ENCODE measurements around the gene SEPHS2. TPM values are rescaled to one million over a fixed set of nuclear protein-coding genes. Genes with fewer than 3 reads are reported as not detected.
A peak's percentile ranks its signal among the peaks of the same experiment; 100 is the strongest.

The SEPHS2 gene
- total RNA-seq, 2 donors from 2014 or later: 54.8 to 62.7 TPM

DNA sequence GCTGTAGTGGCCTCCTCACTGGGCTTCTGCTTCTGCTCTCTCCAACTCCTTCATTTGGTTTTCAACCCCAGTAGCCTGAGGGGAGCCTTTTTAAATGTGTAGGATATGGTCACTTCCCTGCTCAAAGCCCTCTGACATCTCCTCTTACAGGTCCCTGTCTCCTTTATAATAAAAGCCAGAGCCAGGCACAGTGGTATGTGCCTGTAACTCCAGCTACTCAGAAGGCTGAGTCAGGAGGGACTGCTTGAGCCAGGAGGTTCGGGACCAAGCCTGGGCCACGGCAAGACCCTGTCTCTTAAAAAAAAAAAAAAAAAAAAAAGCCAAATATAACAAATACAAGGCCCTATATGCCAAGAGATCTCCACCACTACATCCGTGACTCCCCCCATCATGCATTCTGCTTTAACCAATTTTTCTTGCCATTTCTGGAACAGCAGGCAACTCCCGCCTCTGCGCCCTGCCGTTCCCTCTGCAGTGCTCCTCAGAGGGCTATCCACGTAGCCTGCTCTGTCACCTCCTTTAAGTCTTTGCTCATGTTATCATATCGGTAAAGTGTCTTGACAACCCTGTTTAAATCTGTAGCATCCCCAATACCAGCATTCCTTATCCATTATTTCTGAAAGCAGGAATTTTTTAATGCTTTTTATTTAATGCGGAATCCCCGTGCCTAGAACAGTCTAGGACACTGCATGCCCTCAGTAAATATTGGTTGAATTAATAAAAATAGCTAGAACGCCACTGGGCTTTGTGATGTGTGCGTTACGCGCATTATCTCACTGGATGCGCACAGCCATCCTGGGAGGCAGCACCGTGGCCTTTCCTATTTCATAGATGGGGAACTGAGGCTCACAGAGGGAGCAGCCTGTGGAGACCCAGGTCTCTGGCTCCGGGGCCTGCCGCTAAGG, 28.8 kb downstream of the SEPHS2 start:
- ATAC-seq: no peak
- peaks cover 0 to 4% of the 10 kb centered on the region in 2 donors for H3K36me3 Mint-ChIP-seq
- H3K9me3 Mint-ChIP-seq: no peaks in the 10 kb centered on the region
- H3K27ac Mint-ChIP-seq: peak overlapping the region in 1 of 2 donors; percentile 8
- no peak for DNase-seq (ENCODE audit: low spot score in 2 of 2)

DNA sequence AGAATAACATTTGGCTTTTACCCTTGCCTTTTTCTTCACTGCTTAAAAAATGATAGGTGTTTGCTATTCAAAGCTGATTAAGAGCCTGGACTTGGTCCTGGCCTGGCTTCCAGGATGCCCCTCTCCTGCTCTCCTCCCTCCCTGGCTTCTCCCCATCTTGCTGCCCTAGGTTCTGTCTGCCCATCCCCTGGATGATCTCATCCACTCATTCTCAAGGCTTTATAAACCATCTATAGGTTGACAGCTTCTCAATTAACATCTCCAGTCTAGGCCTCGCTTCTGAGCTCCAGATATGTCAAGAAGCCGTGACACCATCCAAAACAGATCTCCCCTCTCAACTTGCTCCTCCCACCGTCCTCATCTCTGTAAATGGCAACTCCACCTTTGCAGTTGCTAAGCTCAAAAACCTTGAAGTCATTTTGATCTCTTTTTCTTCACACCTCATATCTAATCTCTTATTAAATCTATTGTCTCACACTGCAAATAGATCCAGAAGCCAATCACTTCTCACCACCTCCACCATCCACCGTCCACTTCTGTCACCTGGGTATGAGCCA, 29.5 kb downstream of the SEPHS2 start:
- DNase-seq (ENCODE audit: low spot score in 2 of 2): no peak
- H3K27ac Mint-ChIP-seq: no peak overlapping the region
- no peaks in the 10 kb centered on the region for H3K9me3 Mint-ChIP-seq
- no peak for ATAC-seq
- H3K36me3 Mint-ChIP-seq: no peaks in the 10 kb centered on the region

DNA sequence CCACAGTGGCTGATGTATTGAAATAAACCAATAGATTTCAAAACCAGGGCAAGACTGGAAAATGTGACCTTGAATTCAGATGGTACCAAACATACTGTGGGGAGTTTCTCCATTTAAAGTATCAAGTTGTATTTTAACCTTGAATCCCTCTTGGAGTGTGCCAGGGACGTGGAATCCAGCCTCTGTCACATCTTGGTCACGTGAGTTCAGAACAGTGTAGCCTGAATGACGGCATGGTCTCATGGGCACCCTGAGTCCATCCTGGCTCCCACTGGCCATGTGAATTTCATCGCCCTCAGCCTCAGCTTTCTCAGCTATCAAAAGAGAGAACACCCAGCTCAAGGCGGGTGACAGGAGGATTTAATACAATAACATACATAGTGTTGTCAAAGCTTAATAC, 31.5 kb downstream of the SEPHS2 start:
- DNase-seq (ENCODE audit: low spot score in 2 of 2) (no peak), ATAC-seq (no peak)
- Mint-ChIP-seq H3K27ac (no peak overlapping the region), H3K36me3 (no peaks in the 10 kb centered on the region), H3K9me3 (no peaks in the 10 kb centered on the region)

DNA sequence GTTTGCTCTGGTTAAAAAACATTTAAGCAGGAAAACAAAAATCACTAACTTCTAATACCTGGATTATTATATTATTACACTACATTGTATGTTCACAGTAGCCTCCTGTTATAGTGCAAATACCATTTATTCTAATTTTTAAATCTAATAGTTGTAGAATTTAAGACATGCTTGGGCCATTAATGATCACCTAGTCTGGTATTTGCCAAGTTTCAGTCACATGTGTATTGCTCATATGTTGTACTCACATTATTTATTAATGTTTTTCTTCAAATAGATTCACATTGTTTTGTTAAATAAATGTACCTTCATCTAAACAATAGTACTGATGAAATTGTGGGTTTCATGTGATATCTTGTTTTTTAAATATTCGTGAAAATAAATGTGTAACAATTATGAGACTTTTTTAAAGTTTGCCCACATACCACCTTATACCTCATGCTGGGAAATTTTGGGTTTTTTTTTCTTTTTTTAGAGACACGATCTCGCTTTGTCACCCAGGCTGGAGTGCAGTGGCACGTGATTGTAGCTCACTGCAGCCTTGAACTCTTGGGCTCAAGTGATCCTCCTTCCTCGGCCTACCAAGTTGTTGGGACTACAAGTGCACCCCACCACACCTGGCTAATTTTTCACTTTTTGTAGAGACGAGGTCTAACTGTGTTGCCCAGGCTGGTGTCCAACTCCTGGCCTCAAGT, 32.4 kb downstream of the SEPHS2 start:
- no peaks in the 10 kb centered on the region for H3K36me3 Mint-ChIP-seq
- ATAC-seq (no peak), DNase-seq (ENCODE audit: low spot score in 2 of 2) (no peak)
- no peaks in the 10 kb centered on the region for H3K9me3 Mint-ChIP-seq
- H3K27ac Mint-ChIP-seq: peak overlapping the region in 1 of 2 donors; percentile 79

DNA sequence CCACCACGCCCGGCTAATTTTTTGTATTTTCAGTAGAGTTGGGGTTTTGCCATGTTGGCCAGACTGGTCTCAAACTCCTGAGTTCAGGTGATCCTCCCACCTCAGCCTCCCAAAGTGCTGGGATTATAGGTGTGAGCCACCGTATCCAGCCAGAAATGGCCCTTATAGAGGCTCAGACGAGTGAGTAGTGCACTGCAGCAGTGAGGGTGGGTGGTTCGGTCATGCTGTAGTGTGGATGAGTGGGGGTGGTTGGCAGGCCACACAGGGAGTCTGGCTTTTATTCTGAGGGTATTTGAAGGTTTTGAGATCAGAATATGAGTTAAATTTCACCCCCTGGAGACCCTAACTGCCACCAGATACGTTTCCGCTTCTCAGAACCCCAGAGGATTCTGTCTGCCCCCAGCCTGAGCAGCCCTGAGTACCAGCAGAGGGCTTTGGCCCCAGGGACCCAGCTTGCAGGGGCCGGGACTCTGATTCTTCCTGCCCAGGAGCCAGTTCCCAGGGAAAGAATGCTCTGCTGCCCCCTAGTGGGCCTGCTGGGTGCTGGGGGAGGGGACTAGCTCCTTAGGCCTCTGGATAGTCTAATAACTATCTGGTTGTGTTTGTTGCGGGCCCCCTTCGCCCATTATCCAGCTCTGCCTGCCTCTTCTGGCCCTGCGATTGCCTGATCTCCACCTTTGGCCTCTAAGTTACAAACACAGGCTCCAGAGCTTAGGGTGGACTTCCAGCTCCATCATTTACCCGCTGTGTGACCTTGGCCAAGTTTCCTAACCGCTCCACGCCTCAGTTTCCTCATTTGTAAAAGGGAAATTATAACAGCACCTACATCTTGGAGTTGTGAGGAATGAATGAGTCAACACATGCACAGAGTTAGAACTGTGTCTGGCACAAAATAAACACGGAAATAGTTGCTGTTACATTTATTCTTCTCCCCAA, 36.3 kb downstream of the SEPHS2 start:
- DNase-seq (ENCODE audit: low spot score in 2 of 2): peak; percentile 86 to 96
- peak overlapping the region; percentile 36 to 52 for H3K27ac Mint-ChIP-seq

DNA sequence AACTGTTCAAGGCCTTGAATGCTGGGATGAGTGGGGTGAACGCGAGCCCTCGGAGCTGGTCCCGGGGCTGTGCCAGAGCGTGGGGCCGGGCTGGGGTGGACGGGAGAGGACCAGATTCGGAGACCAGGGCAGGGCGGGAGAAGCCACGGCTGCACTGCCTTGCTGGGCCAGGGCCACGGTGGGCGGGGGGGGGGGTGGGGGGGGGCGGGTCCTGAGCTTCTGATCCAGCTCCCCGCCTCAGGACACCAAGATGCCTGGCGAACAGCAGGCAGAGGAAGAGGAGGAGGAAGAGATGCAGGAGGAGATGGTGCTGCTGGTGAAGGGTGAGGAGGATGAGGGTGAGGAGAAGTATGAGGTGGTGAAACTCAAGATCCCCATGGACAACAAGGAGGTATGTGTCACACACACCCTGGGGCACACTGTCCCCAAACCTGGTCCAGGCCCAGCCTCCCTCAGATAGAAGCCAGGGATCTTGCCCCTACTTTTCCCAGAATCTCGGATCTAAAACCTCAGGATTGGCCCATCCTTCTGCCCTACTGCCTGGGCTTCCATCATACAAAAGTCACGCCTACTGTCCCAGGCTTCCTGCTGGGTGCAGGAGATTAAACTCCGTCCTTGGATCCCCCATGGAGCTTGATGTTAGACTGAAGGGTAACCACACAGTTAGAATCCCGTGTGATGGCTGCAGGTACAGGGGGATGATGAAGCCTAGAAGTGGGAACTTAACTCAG, 37.7 kb downstream of the SEPHS2 start:
- ATAC-seq (no peak), DNase-seq (ENCODE audit: low spot score in 2 of 2) (no peak)
- H3K36me3 Mint-ChIP-seq: no peaks in the 10 kb centered on the region
- H3K9me3 Mint-ChIP-seq: no peaks in the 10 kb centered on the region
- H3K27ac Mint-ChIP-seq: peak overlapping the region; percentile 86 to 90

More for the DNA sequence above, 36.3 kb downstream of the SEPHS2 start:
- H3K36me3 Mint-ChIP-seq: no peaks in the 10 kb centered on the region
- peak; percentile 36 to 56 for ATAC-seq
- no peaks in the 10 kb centered on the region for H3K9me3 Mint-ChIP-seq

DNA sequence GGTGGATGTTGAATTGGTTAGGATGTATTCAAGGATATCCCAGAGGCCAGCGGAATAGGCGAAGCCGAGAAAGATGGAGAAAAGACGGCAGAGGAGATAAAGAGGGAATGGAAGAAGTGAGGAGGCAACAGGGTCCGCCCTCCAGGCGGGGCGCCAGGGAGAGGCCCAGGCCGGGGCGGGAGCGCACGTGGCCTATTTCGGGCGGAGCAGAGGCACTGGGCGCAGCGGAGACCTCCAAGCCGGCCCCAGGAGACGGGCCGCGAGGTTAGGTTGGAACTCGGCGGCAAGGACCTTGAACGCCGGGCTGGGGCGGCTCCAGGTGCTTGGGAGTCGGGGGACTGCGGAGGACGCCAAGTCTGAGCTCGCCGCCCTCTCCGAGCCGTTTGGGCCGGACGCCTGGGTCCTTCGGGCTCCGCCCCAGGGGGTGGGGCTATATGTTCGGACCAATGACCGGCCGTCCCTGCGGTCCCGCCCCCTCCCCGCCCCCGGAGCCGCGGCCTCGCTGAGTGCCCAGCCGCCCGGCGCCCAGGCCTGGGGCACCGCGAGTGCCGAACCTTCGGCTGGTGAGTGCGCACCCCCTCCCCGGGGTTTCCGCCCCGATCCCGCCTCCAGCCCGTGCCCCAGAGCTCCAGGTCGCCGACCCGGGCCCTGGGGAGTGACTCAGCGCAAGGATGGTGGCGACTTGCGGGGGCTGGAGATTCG, 38.4 kb downstream of the SEPHS2 start, which contains the start of gene ZNF771:
TSS of gene ZNF771 (plus strand) at position 505 of the 702 bp plus-strand sequence. CDS start 448 bp downstream, outside the sequence.
- H3K27ac Mint-ChIP-seq: peak within 1 kb of the TSS; percentile 86 to 99
- ATAC-seq: peak; percentile 89 to 91
- no peaks in the 10 kb centered on the region for H3K36me3 Mint-ChIP-seq
- DNase-seq (ENCODE audit: low spot score in 2 of 2): peak; percentile 90 to 92
- H3K9me3 Mint-ChIP-seq: no peaks in the 10 kb centered on the region

DNA sequence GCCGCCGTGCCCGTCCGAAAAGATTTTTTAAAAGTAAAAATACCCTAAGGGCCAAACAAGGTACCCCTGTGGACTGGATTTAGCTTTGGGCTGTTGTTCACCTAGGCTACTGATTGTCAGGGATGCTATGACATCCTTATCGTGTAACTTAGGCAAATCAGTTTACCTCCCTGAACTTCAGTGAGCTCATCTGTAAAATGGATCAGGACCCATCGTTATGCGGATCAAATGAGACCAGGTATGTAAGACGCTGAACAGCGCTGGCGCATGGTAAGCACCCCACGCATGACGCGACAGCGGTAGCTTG, 38.9 kb downstream of the SEPHS2 start:
- H3K27ac Mint-ChIP-seq: peak overlapping the region; percentile 86 to 99
- ATAC-seq (peak in 1 of 2 donors; percentile 18), DNase-seq (ENCODE audit: low spot score in 2 of 2) (no peak)
- no peaks in the 10 kb centered on the region for H3K9me3 Mint-ChIP-seq
- H3K36me3 Mint-ChIP-seq: no peaks in the 10 kb centered on the region

DNA sequence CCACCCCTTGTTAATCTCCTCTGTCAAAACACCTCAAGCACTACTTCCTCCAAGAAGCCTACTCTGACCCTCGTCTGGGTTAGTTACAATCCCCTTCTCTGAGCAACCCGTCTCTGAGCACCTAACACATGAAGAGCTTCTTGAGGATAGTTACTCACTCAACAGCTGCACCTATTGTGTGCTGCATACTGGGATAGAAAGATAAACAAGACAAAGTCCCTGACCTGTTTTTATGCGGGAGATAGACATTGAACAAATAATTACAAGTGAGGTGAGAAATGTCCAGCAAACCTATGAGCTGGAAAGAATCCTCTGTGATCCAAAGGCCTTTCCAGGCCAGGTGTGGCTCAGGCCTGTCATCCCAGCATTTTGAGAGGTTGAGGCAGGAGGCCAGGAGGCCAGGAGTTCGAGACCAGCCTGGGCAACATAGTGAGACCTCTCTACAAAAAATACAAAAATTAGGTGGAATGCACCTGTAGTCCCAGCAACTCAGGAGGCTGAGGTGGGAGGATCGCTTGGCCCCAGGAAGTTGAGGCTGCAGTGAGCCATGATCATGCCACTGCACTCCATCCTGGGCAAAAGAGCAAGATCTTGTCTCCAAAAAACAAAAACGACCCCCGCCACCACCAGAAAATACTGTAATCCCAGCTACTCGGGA, 43.8 kb downstream of the SEPHS2 start:
- Mint-ChIP-seq H3K9me3 (no peaks in the 10 kb centered on the region), H3K27ac (peak overlapping the region in 1 of 2 donors; percentile 79), H3K36me3 (peaks cover 4 to 5% of the 10 kb centered on the region in 2 donors)
- no peak for ATAC-seq
- DNase-seq (ENCODE audit: low spot score in 2 of 2): no peak

DNA sequence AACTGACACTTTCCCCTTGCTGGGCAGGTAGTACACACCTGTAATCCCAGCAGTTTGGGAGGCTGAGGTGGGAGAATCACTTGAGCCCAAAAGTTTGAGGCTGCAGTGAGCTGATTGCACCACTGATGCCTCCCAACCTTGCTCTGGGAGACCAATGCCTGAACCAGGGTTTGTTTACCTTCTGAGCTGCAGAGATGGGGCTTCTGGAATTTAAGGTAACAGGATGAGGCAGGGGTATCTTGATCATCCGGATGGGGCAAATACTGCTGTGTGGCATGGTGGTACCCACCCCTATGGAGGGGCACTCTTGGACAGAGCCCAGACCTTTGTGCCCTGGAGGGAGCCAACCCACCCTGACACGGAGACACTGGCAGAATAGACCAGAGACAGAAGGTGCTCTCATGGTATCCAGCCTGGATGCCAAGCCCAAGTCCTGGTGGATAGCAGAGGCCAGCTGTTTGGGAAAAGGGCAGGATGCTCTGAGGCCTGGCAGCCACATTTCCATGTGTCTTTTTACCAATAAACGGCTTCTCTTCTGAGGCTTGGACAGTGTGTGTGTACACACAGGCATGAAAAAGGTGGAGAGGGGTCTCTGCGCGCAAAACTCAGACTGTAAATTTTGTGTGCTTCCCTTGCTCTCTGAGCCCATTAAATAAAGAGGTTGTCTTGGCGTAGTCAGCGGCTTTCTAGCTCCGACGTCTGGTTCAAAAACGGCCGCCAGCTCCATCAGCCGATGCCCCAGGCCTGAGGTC, 46.1 kb downstream of the SEPHS2 start:
- no peak for ATAC-seq

DNA sequence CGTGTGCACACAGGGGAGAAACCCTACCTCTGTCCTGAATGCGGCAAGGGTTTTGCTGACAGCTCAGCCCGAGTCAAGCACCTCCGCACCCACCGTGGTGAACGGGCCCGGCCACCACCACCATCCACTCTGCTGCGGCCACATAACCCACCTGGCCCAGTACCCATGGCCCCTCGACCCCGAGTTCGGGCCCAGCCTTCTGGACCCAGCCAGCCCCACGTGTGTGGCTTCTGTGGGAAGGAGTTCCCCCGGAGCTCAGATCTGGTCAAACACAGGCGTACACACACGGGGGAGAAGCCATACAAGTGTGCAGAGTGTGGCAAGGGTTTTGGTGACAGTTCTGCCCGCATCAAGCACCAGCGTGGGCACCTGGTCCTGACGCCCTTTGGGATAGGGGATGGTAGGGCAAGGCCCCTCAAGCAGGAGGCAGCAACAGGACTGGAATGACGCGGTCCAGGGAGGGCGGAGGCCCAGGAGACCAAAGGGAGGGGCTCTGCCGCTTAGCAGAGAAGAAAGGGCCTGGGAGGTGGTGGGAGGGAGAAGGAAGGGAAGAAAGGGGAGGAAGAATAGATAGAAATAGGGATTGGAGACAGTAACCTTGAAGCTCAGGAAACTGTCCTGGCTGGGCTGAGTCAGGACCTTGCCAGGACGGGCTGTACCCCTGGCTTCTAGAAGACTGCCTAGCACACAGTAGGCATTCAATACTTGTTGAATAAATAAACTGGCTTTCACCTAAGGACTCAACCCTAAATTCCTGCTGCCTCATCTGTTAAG, 46.8 kb downstream of the SEPHS2 start:
- Mint-ChIP-seq H3K27ac (peak overlapping the region in 1 of 2 donors; percentile 79), H3K36me3 (peaks cover 7 to 14% of the 10 kb centered on the region in 2 donors), H3K9me3 (no peaks in the 10 kb centered on the region)
- ATAC-seq (no peak), DNase-seq (ENCODE audit: low spot score in 2 of 2) (no peak)

More for the DNA sequence above, 46.1 kb downstream of the SEPHS2 start:
- Mint-ChIP-seq H3K27ac (peak overlapping the region; percentile 79 to 95), H3K36me3 (peaks cover 7 to 14% of the 10 kb centered on the region in 2 donors), H3K9me3 (no peaks in the 10 kb centered on the region)
- no peak for DNase-seq (ENCODE audit: low spot score in 2 of 2)

DNA sequence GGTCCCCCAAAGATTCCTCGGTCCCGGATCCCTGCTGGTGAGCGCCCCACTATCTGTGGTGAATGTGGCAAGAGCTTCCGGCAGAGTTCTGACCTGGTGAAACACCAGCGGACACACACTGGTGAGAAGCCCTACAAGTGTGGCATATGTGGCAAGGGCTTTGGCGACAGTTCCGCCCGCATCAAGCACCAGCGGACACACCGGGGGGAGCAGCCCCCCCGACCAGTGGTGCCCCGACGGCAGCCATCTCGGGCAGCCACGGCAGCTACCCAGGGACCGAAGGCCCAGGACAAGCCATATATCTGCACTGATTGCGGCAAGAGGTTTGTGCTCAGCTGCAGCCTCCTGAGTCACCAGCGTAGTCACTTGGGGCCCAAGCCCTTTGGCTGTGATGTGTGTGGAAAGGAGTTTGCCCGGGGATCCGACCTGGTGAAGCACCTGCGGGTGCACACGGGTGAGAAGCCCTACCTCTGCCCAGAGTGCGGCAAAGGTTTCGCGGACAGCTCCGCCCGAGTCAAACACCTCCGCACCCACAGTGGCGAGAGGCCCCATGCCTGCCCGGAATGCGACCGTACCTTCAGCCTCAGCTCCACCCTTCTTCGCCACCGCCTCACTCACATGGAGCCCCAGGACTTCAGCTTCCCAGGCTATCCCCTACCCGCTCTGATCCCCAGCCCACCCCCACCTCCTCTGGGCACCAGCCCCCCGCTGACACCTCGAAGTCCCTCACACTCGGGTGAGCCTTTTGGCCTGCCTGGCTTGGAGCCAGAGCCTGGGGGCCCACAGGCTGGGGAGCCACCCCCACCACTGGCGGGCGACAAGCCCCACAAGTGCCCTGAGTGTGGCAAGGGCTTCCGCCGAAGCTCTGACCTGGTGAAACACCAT, 47.7 kb downstream of the SEPHS2 start:
- ATAC-seq: no peak
- no peaks in the 10 kb centered on the region for H3K9me3 Mint-ChIP-seq
- H3K36me3 Mint-ChIP-seq: peaks cover 7 to 14% of the 10 kb centered on the region in 2 donors
- H3K27ac Mint-ChIP-seq: no peak overlapping the region
- no peak for DNase-seq (ENCODE audit: low spot score in 2 of 2)

DNA sequence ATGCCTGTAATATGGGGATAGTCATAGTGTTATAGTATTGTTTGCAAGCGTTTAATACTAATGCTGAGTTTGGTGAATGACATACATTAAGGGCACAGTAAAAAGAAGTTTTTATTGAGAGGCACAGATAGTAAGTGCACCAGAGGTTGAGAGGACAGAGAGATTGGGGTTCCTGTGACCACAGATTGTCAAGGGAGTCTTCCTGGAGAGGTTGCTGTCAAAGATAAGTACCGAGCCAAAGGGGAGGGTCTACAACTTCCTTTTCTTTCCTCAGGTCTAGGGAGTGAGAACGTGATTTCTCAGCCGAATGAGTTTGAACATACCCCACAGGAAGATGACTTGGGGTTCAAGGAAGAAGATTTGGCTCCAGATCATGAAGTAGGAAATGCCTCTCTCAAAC, 48.6 kb downstream of the SEPHS2 start:
- no peaks in the 10 kb centered on the region for H3K9me3 Mint-ChIP-seq
- no peak for ATAC-seq
- H3K27ac Mint-ChIP-seq: peak overlapping the region; percentile 2 to 86
- H3K36me3 Mint-ChIP-seq: peaks cover 7 to 14% of the 10 kb centered on the region in 2 donors
- no peak for DNase-seq (ENCODE audit: low spot score in 2 of 2)

Data from activated naive CD4-positive, alpha-beta T cell treated with anti-CD3 and anti-CD28 coated beads, Interleukin-2, amount 50 U/mL, for 72 hours (primary cell).